ENCODE results near the gene WDR44. TPM values are rescaled to one million over a fixed set of nuclear protein-coding genes. Genes with fewer than 3 reads are reported as not detected.

Gene WDR44
- total RNA-seq, 1 experiment from 2014 or later, result 18.4 TPM

DNA sequence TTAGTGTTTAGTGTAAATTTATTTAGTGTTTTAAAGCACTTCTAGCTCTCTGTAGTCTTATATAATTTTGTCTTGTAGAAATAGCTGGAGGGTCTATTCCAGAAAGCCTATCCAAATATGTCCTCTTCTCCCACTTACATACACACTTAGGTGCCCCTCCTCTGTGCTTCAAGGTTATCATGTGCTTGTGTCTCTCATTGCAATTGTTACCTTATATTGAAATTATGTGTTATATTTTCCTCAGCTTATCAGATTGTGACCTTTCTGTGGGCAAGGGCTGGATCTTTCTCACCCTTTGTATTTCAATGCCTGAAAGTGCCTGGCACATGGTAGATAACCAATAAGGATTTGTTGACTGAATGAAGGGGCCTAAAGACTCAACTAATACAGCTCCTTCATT, 18.4 kb downstream of the WDR44 start:
- H3K4me3 Mint-ChIP-seq, result no peak overlapping the region
- no peak overlapping the region for H3K27ac Mint-ChIP-seq

DNA sequence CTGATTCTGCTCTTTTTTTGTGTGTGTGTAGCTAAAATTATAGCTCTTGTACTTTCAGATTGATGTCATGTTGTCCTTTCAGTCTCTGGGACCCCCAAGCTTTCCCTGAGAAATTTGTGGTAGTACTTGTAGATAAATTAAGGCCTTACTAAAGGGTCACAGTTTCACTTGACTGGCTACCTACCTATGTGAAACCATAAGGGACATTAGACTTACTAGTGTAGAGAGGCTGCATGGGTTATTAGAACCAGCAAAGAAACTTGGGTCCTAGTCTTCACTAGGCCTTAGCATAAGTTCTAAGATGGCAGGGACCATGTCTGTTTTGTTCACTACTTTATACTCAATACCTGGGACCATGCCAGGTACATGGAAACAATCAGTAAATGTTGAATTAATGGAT, 21.4 kb downstream of the WDR44 start:
- no peaks in the 10 kb centered on the region for H3K27me3 Mint-ChIP-seq (ENCODE audit: low read depth)
- H3K9me3 Mint-ChIP-seq, result no peaks in the 10 kb centered on the region
- DNase-seq (ENCODE audit: low spot score), result no peak
- POLR2A ChIA-PET, result no interaction called here
- H3K27ac Mint-ChIP-seq, result no peak overlapping the region
- CTCF ChIA-PET, result no interaction called here
- H3K4me1 Mint-ChIP-seq, result peaks cover 29% of the 10 kb centered on the region
- H3K36me3 Mint-ChIP-seq, result peaks cover 10% of the 10 kb centered on the region
- TF ChIP-seq GABPB1 (CRISPR knock-in tag; IDR thresholded peaks at IDR 0.05), result no peak
- no peak for TF ChIP-seq GTF2I (CRISPR knock-in tag; conservative IDR thresholded peaks at IDR 0.05)
- TF ChIP-seq ZNF219 (CRISPR knock-in tag; IDR thresholded peaks at IDR 0.05; ENCODE audit: borderline replicate concordance), result no peak
- TF ChIP-seq, protein P1, sequence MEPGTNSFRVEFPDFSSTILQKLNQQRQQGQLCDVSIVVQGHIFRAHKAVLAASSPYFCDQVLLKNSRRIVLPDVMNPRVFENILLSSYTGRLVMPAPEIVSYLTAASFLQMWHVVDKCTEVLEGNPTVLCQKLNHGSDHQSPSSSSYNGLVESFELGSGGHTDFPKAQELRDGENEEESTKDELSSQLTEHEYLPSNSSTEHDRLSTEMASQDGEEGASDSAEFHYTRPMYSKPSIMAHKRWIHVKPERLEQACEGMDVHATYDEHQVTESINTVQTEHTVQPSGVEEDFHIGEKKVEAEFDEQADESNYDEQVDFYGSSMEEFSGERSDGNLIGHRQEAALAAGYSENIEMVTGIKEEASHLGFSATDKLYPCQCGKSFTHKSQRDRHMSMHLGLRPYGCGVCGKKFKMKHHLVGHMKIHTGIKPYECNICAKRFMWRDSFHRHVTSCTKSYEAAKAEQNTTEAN (CRISPR knock-in tag; IDR thresholded peaks at IDR 0.05), result no peak
- no peak for TF ChIP-seq ZNF416 (CRISPR knock-in tag; IDR thresholded peaks at IDR 0.05)
- no peak for TF ChIP-seq NR1H2 (CRISPR knock-in tag; IDR thresholded peaks at IDR 0.05)
- no peak for TF ChIP-seq FOXJ3 (CRISPR knock-in tag; IDR thresholded peaks at IDR 0.05; ENCODE audit: borderline replicate concordance)
- ATAC-seq, result no peak
- no peak overlapping the region for H3K4me3 Mint-ChIP-seq

More for the DNA sequence above, 18.4 kb downstream of the WDR44 start:
- POLR2A ChIA-PET, result no interaction called here
- Mint-ChIP-seq H3K36me3 (peaks cover 3% of the 10 kb centered on the region), H3K27me3 (ENCODE audit: low read depth) (no peaks in the 10 kb centered on the region), H3K4me1 (peaks cover 29% of the 10 kb centered on the region), H3K9me3 (no peaks in the 10 kb centered on the region)
- ATAC-seq (no peak), DNase-seq (ENCODE audit: low spot score) (no peak)
- CTCF ChIA-PET, result interaction anchor here (0.6 kb wide), 1 partner anchor 92 kb away, joined by 3 read pairs; no protein-coding TSS in a partner anchor
- TF ChIP-seq, protein P2, sequence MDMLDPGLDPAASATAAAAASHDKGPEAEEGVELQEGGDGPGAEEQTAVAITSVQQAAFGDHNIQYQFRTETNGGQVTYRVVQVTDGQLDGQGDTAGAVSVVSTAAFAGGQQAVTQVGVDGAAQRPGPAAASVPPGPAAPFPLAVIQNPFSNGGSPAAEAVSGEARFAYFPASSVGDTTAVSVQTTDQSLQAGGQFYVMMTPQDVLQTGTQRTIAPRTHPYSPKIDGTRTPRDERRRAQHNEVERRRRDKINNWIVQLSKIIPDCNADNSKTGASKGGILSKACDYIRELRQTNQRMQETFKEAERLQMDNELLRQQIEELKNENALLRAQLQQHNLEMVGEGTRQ (CRISPR knock-in tag; IDR thresholded peaks at IDR 0.05), result no peak
- TF ChIP-seq NR1H2 (CRISPR knock-in tag; IDR thresholded peaks at IDR 0.05), result no peak
- TF ChIP-seq, protein P3, sequence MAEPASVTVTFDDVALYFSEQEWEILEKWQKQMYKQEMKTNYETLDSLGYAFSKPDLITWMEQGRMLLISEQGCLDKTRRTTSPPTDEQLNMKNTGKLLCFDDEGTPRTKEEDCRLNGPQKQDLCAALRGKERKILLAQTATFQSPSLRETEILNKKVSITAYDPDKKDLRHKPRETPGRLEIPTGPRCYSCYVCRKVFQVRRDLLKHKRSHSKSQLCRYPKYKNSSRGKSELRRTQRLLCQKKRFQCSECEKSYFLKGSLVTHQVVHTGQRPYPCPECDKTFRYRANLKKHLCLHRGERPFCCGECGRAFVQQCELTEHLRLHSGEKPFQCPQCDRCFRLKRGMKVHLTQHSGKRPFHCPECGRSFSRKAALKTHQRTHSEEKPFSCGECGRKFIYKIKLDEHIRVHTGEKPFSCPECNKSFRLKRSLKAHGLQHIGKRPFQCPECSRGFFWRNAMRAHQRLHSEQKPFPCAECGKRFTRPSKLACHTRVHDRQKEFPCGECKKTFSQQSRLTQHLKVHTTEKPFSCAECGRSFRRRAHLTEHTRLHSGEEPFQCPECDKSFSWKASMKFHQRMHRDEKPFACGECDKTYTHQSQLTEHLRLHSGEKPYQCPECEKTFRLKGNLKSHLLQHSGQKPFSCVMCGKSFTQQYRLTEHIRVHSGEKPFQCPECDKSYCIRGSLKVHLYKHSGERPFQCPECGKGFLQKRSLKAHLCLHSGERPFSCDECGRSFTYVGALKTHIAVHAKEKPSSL (CRISPR knock-in tag; conservative IDR thresholded peaks at IDR 0.05), result no peak
- no peak for TF ChIP-seq HMGA2 (CRISPR knock-in tag; IDR thresholded peaks at IDR 0.05)
- no peak for TF ChIP-seq RORB (CRISPR knock-in tag; IDR thresholded peaks at IDR 0.05)
- TF ChIP-seq FOXK1 (CRISPR knock-in tag; IDR thresholded peaks at IDR 0.05), result no peak
- TF ChIP-seq, protein P4, sequence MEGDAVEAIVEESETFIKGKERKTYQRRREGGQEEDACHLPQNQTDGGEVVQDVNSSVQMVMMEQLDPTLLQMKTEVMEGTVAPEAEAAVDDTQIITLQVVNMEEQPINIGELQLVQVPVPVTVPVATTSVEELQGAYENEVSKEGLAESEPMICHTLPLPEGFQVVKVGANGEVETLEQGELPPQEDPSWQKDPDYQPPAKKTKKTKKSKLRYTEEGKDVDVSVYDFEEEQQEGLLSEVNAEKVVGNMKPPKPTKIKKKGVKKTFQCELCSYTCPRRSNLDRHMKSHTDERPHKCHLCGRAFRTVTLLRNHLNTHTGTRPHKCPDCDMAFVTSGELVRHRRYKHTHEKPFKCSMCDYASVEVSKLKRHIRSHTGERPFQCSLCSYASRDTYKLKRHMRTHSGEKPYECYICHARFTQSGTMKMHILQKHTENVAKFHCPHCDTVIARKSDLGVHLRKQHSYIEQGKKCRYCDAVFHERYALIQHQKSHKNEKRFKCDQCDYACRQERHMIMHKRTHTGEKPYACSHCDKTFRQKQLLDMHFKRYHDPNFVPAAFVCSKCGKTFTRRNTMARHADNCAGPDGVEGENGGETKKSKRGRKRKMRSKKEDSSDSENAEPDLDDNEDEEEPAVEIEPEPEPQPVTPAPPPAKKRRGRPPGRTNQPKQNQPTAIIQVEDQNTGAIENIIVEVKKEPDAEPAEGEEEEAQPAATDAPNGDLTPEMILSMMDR (IDR thresholded peaks at IDR 0.05), result no peak
- no peak for TF ChIP-seq KAT7 (CRISPR knock-in tag; IDR thresholded peaks at IDR 0.05; ENCODE audit: borderline replicate concordance)

DNA sequence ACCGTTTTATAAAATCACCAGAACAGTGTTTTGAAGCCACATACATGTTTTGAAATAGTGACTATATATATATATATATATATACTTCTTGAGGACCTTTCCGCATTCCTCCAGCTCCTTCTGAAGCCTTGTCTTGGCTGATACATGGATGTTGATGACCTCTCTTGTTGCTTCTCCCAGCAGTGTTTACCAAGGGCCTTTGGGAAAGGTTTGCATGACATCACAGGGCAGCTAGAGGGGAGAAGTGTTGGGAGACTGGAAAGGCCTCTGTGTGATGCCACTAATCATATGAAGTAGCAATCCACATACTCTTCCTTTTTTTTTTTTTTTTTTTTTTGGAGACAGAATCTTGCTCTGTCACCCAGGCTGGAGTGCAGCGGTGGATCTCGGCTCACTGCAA, 22.5 kb downstream of the WDR44 start:
- Mint-ChIP-seq H3K27me3 (ENCODE audit: low read depth) (no peaks in the 10 kb centered on the region), H3K4me1 (peaks cover 37% of the 10 kb centered on the region), H3K9me3 (no peaks in the 10 kb centered on the region), H3K4me3 (no peak overlapping the region), H3K36me3 (peaks cover 10% of the 10 kb centered on the region), H3K27ac (no peak overlapping the region)
- CTCF ChIA-PET, result no interaction called here
- ATAC-seq (no peak), DNase-seq (ENCODE audit: low spot score) (no peak)
- POLR2A ChIA-PET, result no interaction called here
- TF ChIP-seq ETV6 (CRISPR knock-in tag; IDR thresholded peaks at IDR 0.05), result no peak
- TF ChIP-seq, protein P5, sequence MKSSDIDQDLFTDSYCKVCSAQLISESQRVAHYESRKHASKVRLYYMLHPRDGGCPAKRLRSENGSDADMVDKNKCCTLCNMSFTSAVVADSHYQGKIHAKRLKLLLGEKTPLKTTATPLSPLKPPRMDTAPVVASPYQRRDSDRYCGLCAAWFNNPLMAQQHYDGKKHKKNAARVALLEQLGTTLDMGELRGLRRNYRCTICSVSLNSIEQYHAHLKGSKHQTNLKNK (CRISPR knock-in tag; IDR thresholded peaks at IDR 0.05), result no peak
- no peak for TF ChIP-seq SMAD4 (CRISPR knock-in tag; IDR thresholded peaks at IDR 0.05)
- TF ChIP-seq ESRRA (CRISPR knock-in tag; IDR thresholded peaks at IDR 0.05; ENCODE audit: borderline replicate concordance), result no peak
- TF ChIP-seq JAZF1 (CRISPR knock-in tag; IDR thresholded peaks at IDR 0.05), result no peak
- TF ChIP-seq, protein P6, sequence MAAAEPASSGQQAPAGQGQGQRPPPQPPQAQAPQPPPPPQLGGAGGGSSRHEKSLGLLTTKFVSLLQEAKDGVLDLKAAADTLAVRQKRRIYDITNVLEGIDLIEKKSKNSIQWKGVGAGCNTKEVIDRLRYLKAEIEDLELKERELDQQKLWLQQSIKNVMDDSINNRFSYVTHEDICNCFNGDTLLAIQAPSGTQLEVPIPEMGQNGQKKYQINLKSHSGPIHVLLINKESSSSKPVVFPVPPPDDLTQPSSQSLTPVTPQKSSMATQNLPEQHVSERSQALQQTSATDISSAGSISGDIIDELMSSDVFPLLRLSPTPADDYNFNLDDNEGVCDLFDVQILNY (CRISPR knock-in tag; IDR thresholded peaks at IDR 0.05), result no peak
- no peak for TF ChIP-seq NR3C1 (CRISPR knock-in tag; conservative IDR thresholded peaks at IDR 0.05; ENCODE audit: low read depth)
- no peak for TF ChIP-seq FOXK1 (CRISPR knock-in tag; IDR thresholded peaks at IDR 0.05)
- no peak for TF ChIP-seq PRRX2 (CRISPR knock-in tag; IDR thresholded peaks at IDR 0.05)
- no peak for TF ChIP-seq GTF2I (CRISPR knock-in tag; conservative IDR thresholded peaks at IDR 0.05)
- TF ChIP-seq ZNF396 (CRISPR knock-in tag; IDR thresholded peaks at IDR 0.05; ENCODE audit: borderline replicate concordance), result no peak
- TF ChIP-seq ZNF423 (CRISPR knock-in tag; IDR thresholded peaks at IDR 0.05), result no peak
- TF ChIP-seq, protein P7, sequence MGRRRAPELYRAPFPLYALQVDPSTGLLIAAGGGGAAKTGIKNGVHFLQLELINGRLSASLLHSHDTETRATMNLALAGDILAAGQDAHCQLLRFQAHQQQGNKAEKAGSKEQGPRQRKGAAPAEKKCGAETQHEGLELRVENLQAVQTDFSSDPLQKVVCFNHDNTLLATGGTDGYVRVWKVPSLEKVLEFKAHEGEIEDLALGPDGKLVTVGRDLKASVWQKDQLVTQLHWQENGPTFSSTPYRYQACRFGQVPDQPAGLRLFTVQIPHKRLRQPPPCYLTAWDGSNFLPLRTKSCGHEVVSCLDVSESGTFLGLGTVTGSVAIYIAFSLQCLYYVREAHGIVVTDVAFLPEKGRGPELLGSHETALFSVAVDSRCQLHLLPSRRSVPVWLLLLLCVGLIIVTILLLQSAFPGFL (CRISPR knock-in tag; IDR thresholded peaks at IDR 0.05; ENCODE audit: borderline replicate concordance), result no peak
- no peak for TF ChIP-seq MXD4 (CRISPR knock-in tag; IDR thresholded peaks at IDR 0.05; ENCODE audit: borderline replicate concordance)
